ES-I3 (cell line): Measurements from ENCODE around the gene MRTFA.

ENCODE experiments used
- H3K36me3 ChIP-seq: 2 replicates; pipeline ENCODE4 v1.6.1; 2013; ENCODE audit warnings: mild to moderate bottlenecking, low read length, control low read depth, moderate library complexity; ENCODE audit not compliant: insufficient read depth
- H3K4me1 ChIP-seq: 2 replicates; pipeline ENCODE4 v1.6.1; 2013; ENCODE audit warnings: mild to moderate bottlenecking, control low read depth, low read length; ENCODE audit not compliant: insufficient read depth
- H3K9ac ChIP-seq: 2 replicates; pipeline ENCODE4 v1.6.1; 2013; ENCODE audit warnings: low read depth, mild to moderate bottlenecking, low read length, moderate library complexity
- H3K9me3 ChIP-seq: 2 replicates; pipeline ENCODE4 v1.6.1; 2013; ENCODE audit warnings: mild to moderate bottlenecking, low read length, moderate library complexity; ENCODE audit not compliant: control insufficient read depth, insufficient read depth

MRTFA gene

GRCh38 chr22:40428796-40429195 is 207.7 kb downstream of the MRTFA start:
- Histone ChIP-seq H3K9ac (no peak overlapping the region), H3K36me3 (peaks cover 14% of the 10 kb centered on the region; the same call in 1 of the 2 replicates), H3K9me3 (no peaks in the 10 kb centered on the region), H3K4me1 (no peaks in the 10 kb centered on the region)

GRCh38 chr22:40426594-40427333 is 209.8 kb downstream of the MRTFA start:
- H3K9me3 ChIP-seq = no peaks in the 10 kb centered on the region
- H3K36me3 ChIP-seq = peaks cover 14% of the 10 kb centered on the region; the same call in 1 of the 2 replicates
- H3K4me1 ChIP-seq = no peaks in the 10 kb centered on the region
- no peak overlapping the region for H3K9ac ChIP-seq

- Histone ChIP-seq H3K9ac (no peak overlapping the region), H3K4me1 (no peaks in the 10 kb centered on the region), H3K36me3 (peaks cover 14% of the 10 kb centered on the region), H3K9me3 (no peaks in the 10 kb centered on the region)
Measured at GRCh38 chr22:40425082-40425481, 211.4 kb downstream of the MRTFA start.

- H3K9me3 ChIP-seq = no peaks in the 10 kb centered on the region
- H3K9ac ChIP-seq = no peak overlapping the region
- peaks cover 7% of the 10 kb centered on the region for H3K36me3 ChIP-seq
- no peaks in the 10 kb centered on the region for H3K4me1 ChIP-seq
Measured at GRCh38 chr22:40423882-40424640, 212.5 kb downstream of the MRTFA start.

GRCh38 chr22:40423310-40423688 is 213.2 kb downstream of the MRTFA start:
- H3K9me3 ChIP-seq = no peaks in the 10 kb centered on the region
- H3K36me3 ChIP-seq = peaks cover 6% of the 10 kb centered on the region
- no peaks in the 10 kb centered on the region for H3K4me1 ChIP-seq
- no peak overlapping the region for H3K9ac ChIP-seq

GRCh38 chr22:40422558-40423309 is 213.8 kb downstream of the MRTFA start:
- H3K36me3 ChIP-seq = peaks cover 6% of the 10 kb centered on the region
- no peaks in the 10 kb centered on the region for H3K4me1 ChIP-seq
- H3K9ac ChIP-seq = no peak overlapping the region
- H3K9me3 ChIP-seq = no peaks in the 10 kb centered on the region

- no peaks in the 10 kb centered on the region for H3K4me1 ChIP-seq
- no peak overlapping the region for H3K9ac ChIP-seq
- H3K9me3 ChIP-seq = no peaks in the 10 kb centered on the region
- H3K36me3 ChIP-seq = peaks cover 6% of the 10 kb centered on the region
Measured at GRCh38 chr22:40421941-40422340, 214.6 kb downstream of the MRTFA start.

- Histone ChIP-seq H3K4me1 (no peaks in the 10 kb centered on the region), H3K9me3 (no peaks in the 10 kb centered on the region), H3K36me3 (peaks cover 10% of the 10 kb centered on the region), H3K9ac (no peak overlapping the region)
Measured at GRCh38 chr22:40421082-40421350, 215.5 kb downstream of the MRTFA start.

- H3K36me3 ChIP-seq = peaks cover 10% of the 10 kb centered on the region
- H3K9ac ChIP-seq = no peak overlapping the region
- no peaks in the 10 kb centered on the region for H3K4me1 ChIP-seq
- H3K9me3 ChIP-seq = no peaks in the 10 kb centered on the region
Measured at GRCh38 chr22:40420341-40421081, 216.0 kb downstream of the MRTFA start.

GRCh38 chr22:40419718-40420117 is 216.8 kb downstream of the MRTFA start:
- no peaks in the 10 kb centered on the region for H3K9me3 ChIP-seq
- H3K9ac ChIP-seq = no peak overlapping the region
- H3K36me3 ChIP-seq = peaks cover 10% of the 10 kb centered on the region
- H3K4me1 ChIP-seq = no peaks in the 10 kb centered on the region

GRCh38 chr22:40418366-40419201 is 217.9 kb downstream of the MRTFA start:
- H3K4me1 ChIP-seq = no peaks in the 10 kb centered on the region
- H3K36me3 ChIP-seq = peaks cover 10% of the 10 kb centered on the region
- H3K9me3 ChIP-seq = no peaks in the 10 kb centered on the region
- no peak overlapping the region for H3K9ac ChIP-seq

GRCh38 chr22:40417881-40418280 is 218.6 kb downstream of the MRTFA start:
- H3K9ac ChIP-seq = no peak overlapping the region
- no peaks in the 10 kb centered on the region for H3K4me1 ChIP-seq
- peaks cover 10% of the 10 kb centered on the region for H3K36me3 ChIP-seq
- H3K9me3 ChIP-seq = no peaks in the 10 kb centered on the region

- Histone ChIP-seq H3K4me1 (no peaks in the 10 kb centered on the region), H3K9me3 (no peaks in the 10 kb centered on the region), H3K36me3 (peaks cover 12% of the 10 kb centered on the region), H3K9ac (no peak overlapping the region)
Measured at GRCh38 chr22:40417041-40417440, 219.5 kb downstream of the MRTFA start.
